DND-41 (cell line): ENCODE data around the gene GPR82.
"Not testable (repeated sequence)": the region's sequence is repeated elsewhere in the genome, so short reads cannot be mapped to it uniquely, and the experiment has no call there.

Experiments used
- ATAC-seq: fragments of 200-7000 bp; cut with Tn5 transposase; 3 replicates; pipeline ENCODE4 v1.9.1; 2021; ENCODE audit warnings: low read depth; ENCODE audit not compliant: insufficient read depth
- DNase-seq: peaks from one replicate; pipeline ENCODE4 v3.0.0-alpha.2; 2020
- H2AFZ ChIP-seq: 2 replicates; pipeline ENCODE4 v1.6.0; 2012; ENCODE audit warnings: low read depth, low read length
- H3K27ac ChIP-seq: 2 replicates; pipeline ENCODE4 v1.5.1; 2012; ENCODE audit warnings: low read length, inconsistent platforms
- H3K27me3 ChIP-seq: fragments of 200-600 bp; sonication (generic); 2 replicates; pipeline ENCODE4 v1.6.0; 2012; ENCODE audit warnings: low read length, mild to moderate bottlenecking, inconsistent platforms; ENCODE audit not compliant: insufficient read depth, poor library complexity
- H3K36me3 ChIP-seq: 2 replicates; pipeline ENCODE4 v1.5.1; 2012; ENCODE audit warnings: low read length, inconsistent platforms; ENCODE audit not compliant: insufficient read depth
- H3K4me1 ChIP-seq: 2 replicates; pipeline ENCODE4 v1.5.1; 2012; ENCODE audit warnings: mild to moderate bottlenecking, low read length; ENCODE audit not compliant: insufficient read depth
- H3K4me2 ChIP-seq: 2 replicates; pipeline ENCODE4 v1.6.0; 2012; ENCODE audit warnings: mild to moderate bottlenecking, moderate library complexity, low read length, inconsistent platforms; ENCODE audit not compliant: insufficient read depth
- H3K4me3 ChIP-seq, 2 experiments: fragments of 200-600 bp in 1 of 2; shearing (Covaris generic) in 1 of 2; 2 replicates each; pipeline ENCODE4 v1.5.1; 2012 to 2016; ENCODE audit warnings: inconsistent platforms in 2 of 2, low read length in 2 of 2, mild to moderate bottlenecking in 2 of 2, low read depth in 1 of 2, moderate library complexity in 1 of 2
- H3K79me2 ChIP-seq: 2 replicates; pipeline ENCODE4 v1.6.0; 2012; ENCODE audit warnings: low read length, inconsistent platforms; ENCODE audit not compliant: insufficient read depth
- H3K9ac ChIP-seq: 2 replicates; pipeline ENCODE4 v1.6.0; 2012; ENCODE audit warnings: low read depth, mild to moderate bottlenecking, inconsistent platforms, low read length, moderate library complexity
- H3K9me3 ChIP-seq: 2 replicates; pipeline ENCODE4 v1.5.1; 2012; ENCODE audit warnings: low read length, moderate library complexity, mild to moderate bottlenecking, inconsistent platforms; ENCODE audit not compliant: insufficient read depth, severe bottlenecking
- H4K20me1 ChIP-seq: 2 replicates; pipeline ENCODE4 v1.6.0; 2012; ENCODE audit warnings: low read length; ENCODE audit not compliant: insufficient read depth
- EZH2 ChIP-seq: IDR thresholded peaks from 3 replicates; pipeline ENCODE4 v1.6.1; 2012; ENCODE audit warnings: borderline replicate concordance, low read depth, mild to moderate bottlenecking, moderate library complexity, low read length, inconsistent platforms; ENCODE audit not compliant: severe bottlenecking
- TF ChIP-seq, protein P1 (sequence below): IDR thresholded peaks from 2 replicates; pipeline ENCODE4 v1.5.1; 2012; ENCODE audit warnings: borderline replicate concordance, low read length, moderate library complexity, mild to moderate bottlenecking; ENCODE audit not compliant: poor library complexity, severe bottlenecking; ENCODE audit errors: extremely low read depth

The GPR82 gene, protein sequence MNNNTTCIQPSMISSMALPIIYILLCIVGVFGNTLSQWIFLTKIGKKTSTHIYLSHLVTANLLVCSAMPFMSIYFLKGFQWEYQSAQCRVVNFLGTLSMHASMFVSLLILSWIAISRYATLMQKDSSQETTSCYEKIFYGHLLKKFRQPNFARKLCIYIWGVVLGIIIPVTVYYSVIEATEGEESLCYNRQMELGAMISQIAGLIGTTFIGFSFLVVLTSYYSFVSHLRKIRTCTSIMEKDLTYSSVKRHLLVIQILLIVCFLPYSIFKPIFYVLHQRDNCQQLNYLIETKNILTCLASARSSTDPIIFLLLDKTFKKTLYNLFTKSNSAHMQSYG

DNA sequence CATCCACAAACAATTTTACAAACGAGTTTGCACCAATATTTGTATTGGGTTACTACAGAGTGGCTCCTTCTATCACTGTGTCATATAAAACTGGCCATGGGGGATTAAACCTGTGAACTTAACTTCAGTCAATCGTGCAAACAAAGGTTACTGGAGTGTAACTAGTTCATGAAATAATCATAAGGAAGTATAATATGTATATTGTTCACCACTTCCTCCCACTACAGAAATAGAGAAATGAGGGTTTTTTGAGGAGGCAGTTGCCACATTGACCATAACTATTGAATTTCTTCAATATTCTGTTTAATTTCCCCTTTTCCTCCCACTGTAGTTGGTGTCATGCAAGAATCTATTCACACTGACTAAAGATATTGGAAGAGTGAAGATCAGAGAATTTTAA is at the start of gene GPR82:
Gene GPR82 (plus strand): TSS at position 356 of the 400 bp plus-strand sequence. CDS start 2,846 bp downstream, outside the sequence.
- Histone ChIP-seq H3K9ac (no peak within 1 kb of the TSS), H3K27me3 (no peaks in the 10 kb centered on the region), H3K4me2 (no peak within 1 kb of the TSS), H3K4me3 (no peak within 1 kb of the TSS), H4K20me1 (no peaks in the 10 kb centered on the region), H3K9me3 (no peaks in the 10 kb centered on the region), H3K36me3 (peaks cover 15% of the 10 kb centered on the region), H3K27ac (no peak within 1 kb of the TSS), H2AFZ (no peak within 1 kb of the TSS), H3K79me2 (no peaks in the 10 kb centered on the region), H3K4me1 (peaks cover 6% of the 10 kb centered on the region; the same call in 1 of the 2 replicates)
- ATAC-seq (no peak), DNase-seq (no peak)
- TF ChIP-seq EZH2: no peak
- TF ChIP-seq, protein P1, sequence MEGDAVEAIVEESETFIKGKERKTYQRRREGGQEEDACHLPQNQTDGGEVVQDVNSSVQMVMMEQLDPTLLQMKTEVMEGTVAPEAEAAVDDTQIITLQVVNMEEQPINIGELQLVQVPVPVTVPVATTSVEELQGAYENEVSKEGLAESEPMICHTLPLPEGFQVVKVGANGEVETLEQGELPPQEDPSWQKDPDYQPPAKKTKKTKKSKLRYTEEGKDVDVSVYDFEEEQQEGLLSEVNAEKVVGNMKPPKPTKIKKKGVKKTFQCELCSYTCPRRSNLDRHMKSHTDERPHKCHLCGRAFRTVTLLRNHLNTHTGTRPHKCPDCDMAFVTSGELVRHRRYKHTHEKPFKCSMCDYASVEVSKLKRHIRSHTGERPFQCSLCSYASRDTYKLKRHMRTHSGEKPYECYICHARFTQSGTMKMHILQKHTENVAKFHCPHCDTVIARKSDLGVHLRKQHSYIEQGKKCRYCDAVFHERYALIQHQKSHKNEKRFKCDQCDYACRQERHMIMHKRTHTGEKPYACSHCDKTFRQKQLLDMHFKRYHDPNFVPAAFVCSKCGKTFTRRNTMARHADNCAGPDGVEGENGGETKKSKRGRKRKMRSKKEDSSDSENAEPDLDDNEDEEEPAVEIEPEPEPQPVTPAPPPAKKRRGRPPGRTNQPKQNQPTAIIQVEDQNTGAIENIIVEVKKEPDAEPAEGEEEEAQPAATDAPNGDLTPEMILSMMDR: no peak

DNA sequence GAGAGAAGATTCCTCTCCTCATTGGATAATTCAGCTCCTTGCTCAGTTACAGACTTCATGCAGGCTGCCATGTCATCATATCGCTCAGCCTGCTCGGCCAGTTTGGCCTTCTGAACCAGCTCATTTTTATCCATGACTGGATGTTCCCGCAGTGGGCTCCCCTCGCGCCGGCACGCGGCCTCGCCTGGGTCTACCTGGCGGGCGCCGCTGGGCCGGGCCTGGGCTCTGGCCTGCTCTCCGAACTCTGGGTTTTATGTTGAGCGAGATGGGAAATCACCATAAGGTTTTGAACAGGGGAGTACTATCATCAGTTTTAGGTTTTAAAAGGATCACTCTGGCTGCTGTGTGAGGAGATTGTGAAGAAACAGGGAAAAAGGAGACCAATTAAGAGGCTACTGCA is 47.6 kb upstream of the GPR82 start:
- H4K20me1 ChIP-seq, H3K27me3 ChIP-seq, H3K36me3 ChIP-seq: not testable (repeated sequence)

DNA sequence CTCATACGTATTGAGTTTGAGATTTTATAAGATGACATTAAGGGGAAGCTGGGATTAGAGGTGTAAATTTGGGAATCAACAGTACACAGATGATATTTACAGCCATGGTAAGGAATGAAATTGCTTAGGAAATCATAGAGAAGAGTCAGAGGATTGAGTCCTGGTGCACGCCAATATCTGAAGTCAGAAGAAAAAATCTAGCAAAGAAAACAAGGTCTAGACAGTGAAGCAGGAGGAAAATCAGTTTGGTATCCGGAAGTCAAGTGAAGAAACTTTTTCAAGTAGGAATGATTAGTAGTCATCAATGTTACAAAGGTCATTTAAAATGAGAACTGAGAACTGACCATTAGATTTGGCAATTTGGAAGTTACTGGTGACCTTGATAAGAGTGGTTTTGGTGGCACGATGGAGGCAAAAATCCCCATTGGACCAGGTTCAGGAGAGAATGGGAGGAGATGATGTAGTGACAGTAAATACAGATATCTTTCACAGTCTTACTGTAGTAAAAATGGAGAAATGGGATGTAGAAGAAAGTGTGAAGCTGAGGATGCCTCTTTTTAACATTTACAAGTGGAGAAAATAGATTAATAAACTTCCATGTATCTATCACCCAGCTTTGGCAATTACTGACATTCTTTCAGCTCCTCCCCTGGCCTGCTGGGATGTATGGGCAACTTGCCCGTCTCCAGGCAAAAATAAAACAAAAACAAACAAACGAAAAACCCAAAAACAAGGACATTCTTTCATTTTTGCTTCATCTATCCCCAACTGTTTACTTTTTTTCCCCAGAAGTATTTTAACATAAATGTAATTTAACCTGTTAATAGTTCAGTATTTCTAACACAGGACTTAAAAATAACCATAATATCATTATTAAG is 46.6 kb upstream of the GPR82 start:
- Histone ChIP-seq H3K36me3 (no peaks in the 10 kb centered on the region), H3K79me2 (no peaks in the 10 kb centered on the region), H3K4me2 (no peak overlapping the region), H3K4me1 (no peaks in the 10 kb centered on the region), H3K4me3 (no peak overlapping the region), H4K20me1 (no peaks in the 10 kb centered on the region), H3K9me3 (no peaks in the 10 kb centered on the region), H3K27me3 (no peaks in the 10 kb centered on the region), H3K9ac (no peak overlapping the region), H2AFZ (no peak overlapping the region), H3K27ac (no peak overlapping the region)
- DNase-seq (no peak), ATAC-seq (no peak)
- TF ChIP-seq EZH2: no peak
- TF ChIP-seq, protein P1: no peak

More for the DNA sequence above, 47.6 kb upstream of the GPR82 start:
- H3K4me1 ChIP-seq, H3K9me3 ChIP-seq, H3K27ac ChIP-seq, H3K9ac ChIP-seq, ATAC-seq, H3K79me2 ChIP-seq, H3K4me2 ChIP-seq, DNase-seq, H2AFZ ChIP-seq, H3K4me3 ChIP-seq: not testable (repeated sequence)

DNA sequence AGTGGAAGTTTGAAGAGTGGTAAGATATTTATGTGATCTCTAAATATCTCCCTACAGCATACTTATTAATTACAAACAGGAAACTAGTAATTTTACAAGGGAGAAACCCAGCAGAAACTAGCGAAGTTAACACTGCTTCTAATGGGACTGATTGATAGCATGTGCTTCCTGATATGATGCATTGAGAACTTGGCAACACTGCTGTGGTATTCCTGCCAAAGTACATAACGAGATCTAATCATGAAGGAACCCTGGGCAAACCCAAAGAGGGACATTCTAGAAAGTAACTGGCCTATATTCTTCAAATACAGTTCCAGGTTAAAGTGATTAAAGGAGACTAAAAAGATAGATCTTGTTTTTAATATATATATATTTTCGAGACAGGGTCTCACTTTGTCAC is 39.8 kb upstream of the GPR82 start:
- ATAC-seq: no peak
- no peaks in the 10 kb centered on the region for H3K27me3 ChIP-seq

More for the DNA sequence above, 39.8 kb upstream of the GPR82 start:
- Histone ChIP-seq H3K27ac (no peak overlapping the region), H3K9me3 (no peaks in the 10 kb centered on the region), H3K9ac (no peak overlapping the region), H3K36me3 (peaks cover 4% of the 10 kb centered on the region; the same call in 1 of the 2 replicates), H3K79me2 (no peaks in the 10 kb centered on the region), H3K4me1 (no peaks in the 10 kb centered on the region), H2AFZ (no peak overlapping the region), H3K4me3 (no peak overlapping the region), H4K20me1 (no peaks in the 10 kb centered on the region), H3K4me2 (no peak overlapping the region)
- no peak for TF ChIP-seq EZH2
- TF ChIP-seq, protein P1: no peak
- no peak for DNase-seq
